WTC11 (cell line): ENCODE data around the gene TMEM79. TPM values are rescaled to one million over a fixed set of nuclear protein-coding genes. Genes with fewer than 3 reads are reported as not detected.

Source experiments
- ATAC-seq: fragments of 200-7000 bp; cut with Tn5 transposase; 2 replicates; pipeline ENCODE4 v1.10.0; 2021; ENCODE audit warnings: mild to moderate bottlenecking, moderate library complexity
- CTCF ChIA-PET: fragments of 300-600 bp; sonication (Branson Sonifier 250); formaldehyde crosslinking; loops from one replicate; lab custom pipeline; 2021; ENCODE audit warnings: antibody characterized with exemption; lab: Charles Lee
- POLR2A ChIA-PET: fragments of 350-600 bp; sonication (Branson Sonifier 250); formaldehyde crosslinking; loops from one replicate; lab custom pipeline; 2021; ENCODE audit warnings: antibody characterized with exemption; lab: Charles Lee
- DNase-seq: peaks from one replicate; pipeline ENCODE4 v3.0.0; 2021; ENCODE audit warnings: low spot score
- H3K27ac Mint-ChIP-seq: 2 replicates; pipeline ENCODE4 v1.8.0; 2021; ENCODE audit warnings: mixed read lengths
- H3K27me3 Mint-ChIP-seq: 2 replicates; pipeline ENCODE4 v1.8.0; 2021; ENCODE audit warnings: low read depth, mild to moderate bottlenecking, moderate library complexity, mixed read lengths
- H3K36me3 Mint-ChIP-seq: 2 replicates; pipeline ENCODE4 v1.8.0; 2021; ENCODE audit warnings: mixed read lengths
- H3K4me1 Mint-ChIP-seq: 2 replicates; pipeline ENCODE4 v1.8.0; 2022; ENCODE audit warnings: mixed read lengths
- H3K4me3 Mint-ChIP-seq: 2 replicates; pipeline ENCODE4 v1.8.0; 2021; ENCODE audit warnings: mild to moderate bottlenecking, moderate library complexity, mixed read lengths
- H3K9me3 Mint-ChIP-seq: 2 replicates; pipeline ENCODE4 v1.8.0; 2021; ENCODE audit warnings: mixed read lengths
- CREM ChIP-seq: sonication (generic); formaldehyde crosslinking; IDR thresholded peaks from 2 replicates; pipeline ENCODE4 v1.8.1; 2022; ENCODE audit warnings: mild to moderate bottlenecking, missing genetic modification reagents, moderate library complexity
- FOXP1 ChIP-seq: sonication (generic); formaldehyde crosslinking; IDR thresholded peaks from 2 replicates; pipeline ENCODE4 v1.8.0; 2022; ENCODE audit warnings: missing genetic modification reagents, mild to moderate bottlenecking, moderate library complexity, borderline replicate concordance
- GTF2I ChIP-seq: fragments of 250-450 bp; sonication (Bioruptor Pico); conservative IDR thresholded peaks from 2 replicates; pipeline ENCODE4 v1.4.0; 2021; ENCODE audit warnings: mild to moderate bottlenecking
- IRF2 ChIP-seq: sonication (generic); formaldehyde crosslinking; IDR thresholded peaks from 2 replicates; pipeline ENCODE4 v1.8.0; 2022; ENCODE audit warnings: low read depth, missing genetic modification reagents, borderline replicate concordance
- MXD4 ChIP-seq: fragments of 250-450 bp; sonication (Bioruptor Pico); IDR thresholded peaks from 2 replicates; pipeline ENCODE4 v1.8.0; 2021; ENCODE audit warnings: mild to moderate bottlenecking, moderate library complexity, borderline replicate concordance
- NFYB ChIP-seq: sonication (generic); formaldehyde crosslinking; conservative IDR thresholded peaks from 2 replicates; pipeline ENCODE4 v1.8.0; 2022; ENCODE audit warnings: low read depth, missing genetic modification reagents
- NR1H2 ChIP-seq: sonication (generic); formaldehyde crosslinking; IDR thresholded peaks from 2 replicates; pipeline ENCODE4 v1.9.0; 2021; ENCODE audit warnings: mild to moderate bottlenecking, moderate library complexity, missing genetic modification reagents
- SOX15 ChIP-seq: fragments of 250-450 bp; sonication (Bioruptor Pico); IDR thresholded peaks from 2 replicates; pipeline ENCODE4 v1.9.0; 2021; ENCODE audit warnings: mild to moderate bottlenecking
- SP1 ChIP-seq: sonication (generic); formaldehyde crosslinking; conservative IDR thresholded peaks from 2 replicates; pipeline ENCODE4 v1.8.1; 2022; ENCODE audit warnings: missing genetic modification reagents
- TEAD4 ChIP-seq: sonication (generic); formaldehyde crosslinking; IDR thresholded peaks from 2 replicates; pipeline ENCODE4 v1.8.0; 2022; ENCODE audit warnings: mild to moderate bottlenecking, missing genetic modification reagents
- total RNA-seq: library from RNA; stranded (reverse); gene quantifications from 3 replicates; pipeline ENCODE4 v1.2.3, GENCODE V29; 2021
- TF ChIP-seq, protein P1 (sequence below): fragments of 250-450 bp; sonication (Bioruptor Pico); IDR thresholded peaks from 2 replicates; pipeline ENCODE4 v1.9.0; 2021; ENCODE audit warnings: mild to moderate bottlenecking, borderline replicate concordance
- TF ChIP-seq, protein P2 (sequence below): sonication (generic); formaldehyde crosslinking; IDR thresholded peaks from 2 replicates; pipeline ENCODE4 v1.8.1; 2023; ENCODE audit warnings: mild to moderate bottlenecking, moderate library complexity, missing genetic modification reagents
- TF ChIP-seq, protein P3 (sequence below): sonication (generic); formaldehyde crosslinking; IDR thresholded peaks from 2 replicates; pipeline ENCODE4 v1.8.1; 2022; ENCODE audit warnings: low read depth, mild to moderate bottlenecking, moderate library complexity, missing genetic modification reagents, borderline replicate concordance
- TF ChIP-seq, protein P4 (sequence below): sonication (generic); formaldehyde crosslinking; IDR thresholded peaks from 2 replicates; pipeline ENCODE4 v1.8.1; 2023; ENCODE audit warnings: mild to moderate bottlenecking, missing genetic modification reagents, moderate library complexity
- TF ChIP-seq, protein P5 (sequence below): sonication (generic); formaldehyde crosslinking; IDR thresholded peaks from 2 replicates; pipeline ENCODE4 v1.8.1; 2022; ENCODE audit warnings: low read depth, missing genetic modification reagents, borderline replicate concordance
- TF ChIP-seq, protein P6 (sequence below): sonication (generic); formaldehyde crosslinking; IDR thresholded peaks from 2 replicates; pipeline ENCODE4 v1.8.1; 2022; ENCODE audit warnings: missing genetic modification reagents, borderline replicate concordance
- TF ChIP-seq, protein P7 (sequence below): sonication (generic); formaldehyde crosslinking; conservative IDR thresholded peaks from 2 replicates; pipeline ENCODE4 v1.8.1; 2023; ENCODE audit warnings: mild to moderate bottlenecking, low read depth, missing genetic modification reagents, moderate library complexity
- TF ChIP-seq, protein P8 (sequence below): sonication (generic); formaldehyde crosslinking; IDR thresholded peaks from 2 replicates; pipeline ENCODE4 v1.8.1; 2023; ENCODE audit warnings: mild to moderate bottlenecking, missing genetic modification reagents
- TF ChIP-seq, protein P9 (sequence below): fragments of 250-450 bp; sonication (Bioruptor Pico); IDR thresholded peaks from 2 replicates; pipeline ENCODE4 v1.9.0; 2021; ENCODE audit warnings: moderate library complexity, mild to moderate bottlenecking, inconsistent platforms, borderline replicate concordance

TMEM79 gene
- total RNA-seq, 1 experiment from 2014 or later: 2.2 TPM

DNA sequence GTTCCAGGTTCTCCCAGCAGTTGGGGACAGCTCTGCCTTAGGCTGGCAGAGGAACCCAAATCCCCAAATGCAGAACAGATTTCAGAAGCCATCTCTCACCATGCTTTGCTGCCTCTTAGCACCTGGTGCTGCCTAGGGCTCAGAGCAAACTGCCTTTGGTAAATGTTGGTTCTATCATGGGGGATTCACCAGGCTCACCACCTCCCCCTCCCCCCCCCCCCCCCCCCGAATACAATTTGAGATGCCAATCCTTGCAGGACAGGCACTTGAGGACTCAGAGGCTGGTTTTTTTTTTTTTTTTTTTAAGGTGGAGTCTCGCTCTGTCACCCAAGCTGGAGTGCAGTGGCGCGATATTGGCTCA, 35.8 kb upstream of the TMEM79 start (continued):
- TF ChIP-seq SOX15 (CRISPR knock-in tag) (no peak), IRF2 (CRISPR knock-in tag) (no peak), SP1 (CRISPR knock-in tag) (no peak)
- TF ChIP-seq, protein P1, sequence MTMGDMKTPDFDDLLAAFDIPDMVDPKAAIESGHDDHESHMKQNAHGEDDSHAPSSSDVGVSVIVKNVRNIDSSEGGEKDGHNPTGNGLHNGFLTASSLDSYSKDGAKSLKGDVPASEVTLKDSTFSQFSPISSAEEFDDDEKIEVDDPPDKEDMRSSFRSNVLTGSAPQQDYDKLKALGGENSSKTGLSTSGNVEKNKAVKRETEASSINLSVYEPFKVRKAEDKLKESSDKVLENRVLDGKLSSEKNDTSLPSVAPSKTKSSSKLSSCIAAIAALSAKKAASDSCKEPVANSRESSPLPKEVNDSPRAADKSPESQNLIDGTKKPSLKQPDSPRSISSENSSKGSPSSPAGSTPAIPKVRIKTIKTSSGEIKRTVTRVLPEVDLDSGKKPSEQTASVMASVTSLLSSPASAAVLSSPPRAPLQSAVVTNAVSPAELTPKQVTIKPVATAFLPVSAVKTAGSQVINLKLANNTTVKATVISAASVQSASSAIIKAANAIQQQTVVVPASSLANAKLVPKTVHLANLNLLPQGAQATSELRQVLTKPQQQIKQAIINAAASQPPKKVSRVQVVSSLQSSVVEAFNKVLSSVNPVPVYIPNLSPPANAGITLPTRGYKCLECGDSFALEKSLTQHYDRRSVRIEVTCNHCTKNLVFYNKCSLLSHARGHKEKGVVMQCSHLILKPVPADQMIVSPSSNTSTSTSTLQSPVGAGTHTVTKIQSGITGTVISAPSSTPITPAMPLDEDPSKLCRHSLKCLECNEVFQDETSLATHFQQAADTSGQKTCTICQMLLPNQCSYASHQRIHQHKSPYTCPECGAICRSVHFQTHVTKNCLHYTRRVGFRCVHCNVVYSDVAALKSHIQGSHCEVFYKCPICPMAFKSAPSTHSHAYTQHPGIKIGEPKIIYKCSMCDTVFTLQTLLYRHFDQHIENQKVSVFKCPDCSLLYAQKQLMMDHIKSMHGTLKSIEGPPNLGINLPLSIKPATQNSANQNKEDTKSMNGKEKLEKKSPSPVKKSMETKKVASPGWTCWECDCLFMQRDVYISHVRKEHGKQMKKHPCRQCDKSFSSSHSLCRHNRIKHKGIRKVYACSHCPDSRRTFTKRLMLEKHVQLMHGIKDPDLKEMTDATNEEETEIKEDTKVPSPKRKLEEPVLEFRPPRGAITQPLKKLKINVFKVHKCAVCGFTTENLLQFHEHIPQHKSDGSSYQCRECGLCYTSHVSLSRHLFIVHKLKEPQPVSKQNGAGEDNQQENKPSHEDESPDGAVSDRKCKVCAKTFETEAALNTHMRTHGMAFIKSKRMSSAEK (CRISPR knock-in tag): no peak
- TF ChIP-seq, protein P2, sequence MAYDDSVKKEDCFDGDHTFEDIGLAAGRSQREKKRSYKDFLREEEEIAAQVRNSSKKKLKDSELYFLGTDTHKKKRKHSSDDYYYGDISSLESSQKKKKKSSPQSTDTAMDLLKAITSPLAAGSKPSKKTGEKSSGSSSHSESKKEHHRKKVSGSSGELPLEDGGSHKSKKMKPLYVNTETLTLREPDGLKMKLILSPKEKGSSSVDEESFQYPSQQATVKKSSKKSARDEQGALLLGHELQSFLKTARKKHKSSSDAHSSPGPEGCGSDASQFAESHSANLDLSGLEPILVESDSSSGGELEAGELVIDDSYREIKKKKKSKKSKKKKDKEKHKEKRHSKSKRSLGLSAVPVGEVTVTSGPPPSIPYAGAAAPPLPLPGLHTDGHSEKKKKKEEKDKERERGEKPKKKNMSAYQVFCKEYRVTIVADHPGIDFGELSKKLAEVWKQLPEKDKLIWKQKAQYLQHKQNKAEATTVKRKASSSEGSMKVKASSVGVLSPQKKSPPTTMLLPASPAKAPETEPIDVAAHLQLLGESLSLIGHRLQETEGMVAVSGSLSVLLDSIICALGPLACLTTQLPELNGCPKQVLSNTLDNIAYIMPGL: no peak
- TF ChIP-seq, protein P3, sequence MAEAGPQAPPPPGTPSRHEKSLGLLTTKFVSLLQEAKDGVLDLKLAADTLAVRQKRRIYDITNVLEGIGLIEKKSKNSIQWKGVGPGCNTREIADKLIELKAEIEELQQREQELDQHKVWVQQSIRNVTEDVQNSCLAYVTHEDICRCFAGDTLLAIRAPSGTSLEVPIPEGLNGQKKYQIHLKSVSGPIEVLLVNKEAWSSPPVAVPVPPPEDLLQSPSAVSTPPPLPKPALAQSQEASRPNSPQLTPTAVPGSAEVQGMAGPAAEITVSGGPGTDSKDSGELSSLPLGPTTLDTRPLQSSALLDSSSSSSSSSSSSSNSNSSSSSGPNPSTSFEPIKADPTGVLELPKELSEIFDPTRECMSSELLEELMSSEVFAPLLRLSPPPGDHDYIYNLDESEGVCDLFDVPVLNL (CRISPR knock-in tag): no peak
- TF ChIP-seq, all 79 proteins: peak for 0

DNA sequence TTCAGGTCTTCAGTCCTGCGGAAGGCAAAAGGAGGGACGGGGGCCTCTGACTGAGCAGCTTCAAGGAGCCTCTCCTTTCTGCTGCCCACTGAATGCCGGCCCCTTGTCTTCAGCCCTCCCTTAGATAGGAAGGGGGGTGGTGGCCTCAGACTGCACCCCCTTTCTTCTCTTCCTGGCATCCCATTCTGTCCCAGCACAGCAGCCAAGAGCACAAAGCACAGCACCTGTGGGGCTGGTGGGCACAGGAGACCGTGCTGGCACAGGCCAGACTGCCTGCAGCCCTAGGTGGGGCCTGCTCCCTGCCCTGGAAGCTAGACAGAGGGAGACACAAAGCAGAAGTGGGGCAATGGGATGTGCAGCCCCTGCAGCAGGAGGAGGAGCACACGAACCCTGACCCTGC, 34.5 kb upstream of the TMEM79 start:
- H3K27ac Mint-ChIP-seq: peak overlapping the region; percentile 23; the same call in 1 of the 2 replicates
- TF ChIP-seq MXD4 (CRISPR knock-in tag) (no peak), CREM (CRISPR knock-in tag) (no peak), TEAD4 (CRISPR knock-in tag) (no peak), FOXP1 (CRISPR knock-in tag) (no peak), NFYB (CRISPR knock-in tag) (no peak), GTF2I (no peak), NR1H2 (CRISPR knock-in tag) (no peak)
- TF ChIP-seq, protein P4, sequence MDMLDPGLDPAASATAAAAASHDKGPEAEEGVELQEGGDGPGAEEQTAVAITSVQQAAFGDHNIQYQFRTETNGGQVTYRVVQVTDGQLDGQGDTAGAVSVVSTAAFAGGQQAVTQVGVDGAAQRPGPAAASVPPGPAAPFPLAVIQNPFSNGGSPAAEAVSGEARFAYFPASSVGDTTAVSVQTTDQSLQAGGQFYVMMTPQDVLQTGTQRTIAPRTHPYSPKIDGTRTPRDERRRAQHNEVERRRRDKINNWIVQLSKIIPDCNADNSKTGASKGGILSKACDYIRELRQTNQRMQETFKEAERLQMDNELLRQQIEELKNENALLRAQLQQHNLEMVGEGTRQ: no peak
- TF ChIP-seq, protein P5, sequence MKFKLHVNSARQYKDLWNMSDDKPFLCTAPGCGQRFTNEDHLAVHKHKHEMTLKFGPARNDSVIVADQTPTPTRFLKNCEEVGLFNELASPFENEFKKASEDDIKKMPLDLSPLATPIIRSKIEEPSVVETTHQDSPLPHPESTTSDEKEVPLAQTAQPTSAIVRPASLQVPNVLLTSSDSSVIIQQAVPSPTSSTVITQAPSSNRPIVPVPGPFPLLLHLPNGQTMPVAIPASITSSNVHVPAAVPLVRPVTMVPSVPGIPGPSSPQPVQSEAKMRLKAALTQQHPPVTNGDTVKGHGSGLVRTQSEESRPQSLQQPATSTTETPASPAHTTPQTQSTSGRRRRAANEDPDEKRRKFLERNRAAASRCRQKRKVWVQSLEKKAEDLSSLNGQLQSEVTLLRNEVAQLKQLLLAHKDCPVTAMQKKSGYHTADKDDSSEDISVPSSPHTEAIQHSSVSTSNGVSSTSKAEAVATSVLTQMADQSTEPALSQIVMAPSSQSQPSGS (CRISPR knock-in tag): no peak
- TF ChIP-seq, protein P6, sequence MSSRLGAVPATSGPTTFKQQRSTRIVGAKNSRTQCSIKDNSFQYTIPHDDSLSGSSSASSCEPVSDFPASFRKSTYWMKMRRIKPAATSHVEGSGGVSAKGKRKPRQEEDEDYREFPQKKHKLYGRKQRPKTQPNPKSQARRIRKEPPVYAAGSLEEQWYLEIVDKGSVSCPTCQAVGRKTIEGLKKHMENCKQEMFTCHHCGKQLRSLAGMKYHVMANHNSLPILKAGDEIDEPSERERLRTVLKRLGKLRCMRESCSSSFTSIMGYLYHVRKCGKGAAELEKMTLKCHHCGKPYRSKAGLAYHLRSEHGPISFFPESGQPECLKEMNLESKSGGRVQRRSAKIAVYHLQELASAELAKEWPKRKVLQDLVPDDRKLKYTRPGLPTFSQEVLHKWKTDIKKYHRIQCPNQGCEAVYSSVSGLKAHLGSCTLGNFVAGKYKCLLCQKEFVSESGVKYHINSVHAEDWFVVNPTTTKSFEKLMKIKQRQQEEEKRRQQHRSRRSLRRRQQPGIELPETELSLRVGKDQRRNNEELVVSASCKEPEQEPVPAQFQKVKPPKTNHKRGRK (CRISPR knock-in tag): no peak
- TF ChIP-seq, protein P7, sequence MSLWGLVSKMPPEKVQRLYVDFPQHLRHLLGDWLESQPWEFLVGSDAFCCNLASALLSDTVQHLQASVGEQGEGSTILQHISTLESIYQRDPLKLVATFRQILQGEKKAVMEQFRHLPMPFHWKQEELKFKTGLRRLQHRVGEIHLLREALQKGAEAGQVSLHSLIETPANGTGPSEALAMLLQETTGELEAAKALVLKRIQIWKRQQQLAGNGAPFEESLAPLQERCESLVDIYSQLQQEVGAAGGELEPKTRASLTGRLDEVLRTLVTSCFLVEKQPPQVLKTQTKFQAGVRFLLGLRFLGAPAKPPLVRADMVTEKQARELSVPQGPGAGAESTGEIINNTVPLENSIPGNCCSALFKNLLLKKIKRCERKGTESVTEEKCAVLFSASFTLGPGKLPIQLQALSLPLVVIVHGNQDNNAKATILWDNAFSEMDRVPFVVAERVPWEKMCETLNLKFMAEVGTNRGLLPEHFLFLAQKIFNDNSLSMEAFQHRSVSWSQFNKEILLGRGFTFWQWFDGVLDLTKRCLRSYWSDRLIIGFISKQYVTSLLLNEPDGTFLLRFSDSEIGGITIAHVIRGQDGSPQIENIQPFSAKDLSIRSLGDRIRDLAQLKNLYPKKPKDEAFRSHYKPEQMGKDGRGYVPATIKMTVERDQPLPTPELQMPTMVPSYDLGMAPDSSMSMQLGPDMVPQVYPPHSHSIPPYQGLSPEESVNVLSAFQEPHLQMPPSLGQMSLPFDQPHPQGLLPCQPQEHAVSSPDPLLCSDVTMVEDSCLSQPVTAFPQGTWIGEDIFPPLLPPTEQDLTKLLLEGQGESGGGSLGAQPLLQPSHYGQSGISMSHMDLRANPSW (CRISPR knock-in tag): no peak
- TF ChIP-seq, protein P8, sequence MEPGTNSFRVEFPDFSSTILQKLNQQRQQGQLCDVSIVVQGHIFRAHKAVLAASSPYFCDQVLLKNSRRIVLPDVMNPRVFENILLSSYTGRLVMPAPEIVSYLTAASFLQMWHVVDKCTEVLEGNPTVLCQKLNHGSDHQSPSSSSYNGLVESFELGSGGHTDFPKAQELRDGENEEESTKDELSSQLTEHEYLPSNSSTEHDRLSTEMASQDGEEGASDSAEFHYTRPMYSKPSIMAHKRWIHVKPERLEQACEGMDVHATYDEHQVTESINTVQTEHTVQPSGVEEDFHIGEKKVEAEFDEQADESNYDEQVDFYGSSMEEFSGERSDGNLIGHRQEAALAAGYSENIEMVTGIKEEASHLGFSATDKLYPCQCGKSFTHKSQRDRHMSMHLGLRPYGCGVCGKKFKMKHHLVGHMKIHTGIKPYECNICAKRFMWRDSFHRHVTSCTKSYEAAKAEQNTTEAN (CRISPR knock-in tag): no peak
- TF ChIP-seq, protein P9, sequence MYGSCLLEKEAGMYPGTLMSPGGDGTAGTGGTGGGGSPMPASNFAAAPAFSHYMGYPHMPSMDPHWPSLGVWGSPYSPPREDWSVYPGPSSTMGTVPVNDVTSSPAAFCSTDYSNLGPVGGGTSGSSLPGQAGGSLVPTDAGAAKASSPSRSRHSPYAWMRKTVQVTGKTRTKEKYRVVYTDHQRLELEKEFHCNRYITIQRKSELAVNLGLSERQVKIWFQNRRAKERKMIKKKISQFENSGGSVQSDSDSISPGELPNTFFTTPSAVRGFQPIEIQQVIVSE (CRISPR knock-in tag): no peak

More for the DNA sequence above, 34.5 kb upstream of the TMEM79 start:
- ChIA-PET CTCF (interaction anchor here (0.8 to 5.1 kb wide), 4 partner anchors 10 to 109 kb away, joined by 3 to 84 read pairs (median 6); no protein-coding TSS in a partner anchor), POLR2A (interaction anchor here (1.0 kb wide), 1 partner anchor 307 kb away, joined by 3 read pairs; no protein-coding TSS in a partner anchor)
- no peak for DNase-seq
- peaks cover 4% of the 10 kb centered on the region for H3K27me3 Mint-ChIP-seq
- no peak for ATAC-seq
- peaks cover 47% of the 10 kb centered on the region for H3K36me3 Mint-ChIP-seq
- H3K4me3 Mint-ChIP-seq: no peak overlapping the region
- peaks cover 20% of the 10 kb centered on the region for H3K4me1 Mint-ChIP-seq
- H3K9me3 Mint-ChIP-seq: no peaks in the 10 kb centered on the region
